Endothelial cell of umbilical vein (primary cell): Measurements from ENCODE around the gene PPP2R2C.

ENCODE experiments used
- CTCF ChIP-seq, 2 donors: IDR thresholded peaks; 1 replicate in 1 of 2; 2 replicates in 1 of 2; pipeline ENCODE4 v1.5.1; 2011; ENCODE audit warnings: low read length in 2 of 2, mild to moderate bottlenecking in 2 of 2, moderate library complexity in 2 of 2, control low read depth in 1 of 2, inconsistent platforms in 1 of 2, low read depth in 1 of 2; ENCODE audit not compliant: insufficient read depth in 1 of 2; ENCODE audit errors: extremely low read depth in 1 of 2
- EZH2 ChIP-seq: IDR thresholded peaks from 2 replicates; pipeline ENCODE4 v1.6.1; 2012; ENCODE audit warnings: borderline replicate concordance, low read depth, mild to moderate bottlenecking, moderate library complexity, low read length, inconsistent platforms; ENCODE audit not compliant: severe bottlenecking
- FOS ChIP-seq: IDR thresholded peaks from 2 replicates; pipeline ENCODE4 v1.6.1; 2011; ENCODE audit warnings: mild to moderate bottlenecking, low read length, moderate library complexity, borderline replicate concordance; ENCODE audit not compliant: insufficient read depth
- GATA2 ChIP-seq: IDR thresholded peaks from 2 replicates; pipeline ENCODE4 v1.7.0; 2011; ENCODE audit warnings: low read depth, mild to moderate bottlenecking, moderate library complexity, mixed read lengths, low read length; ENCODE audit not compliant: insufficient read length, insufficient read depth
- JUN ChIP-seq: IDR thresholded peaks from 2 replicates; pipeline ENCODE4 v1.6.1; 2011; ENCODE audit warnings: borderline replicate concordance, low read depth; ENCODE audit not compliant: insufficient read length, insufficient read depth
- MAX ChIP-seq: IDR thresholded peaks from 2 replicates; pipeline ENCODE4 v1.6.1; 2011; ENCODE audit not compliant: insufficient read depth, insufficient read length
- MYC ChIP-seq: IDR thresholded peaks from one replicate; pipeline ENCODE4 v1.6.1; 2011; ENCODE audit warnings: mild to moderate bottlenecking, low read depth, low read length
- POLR2A ChIP-seq: IDR thresholded peaks from 2 replicates; pipeline ENCODE4 v1.6.1; 2012; ENCODE audit warnings: low read depth, mild to moderate bottlenecking, control low read depth, low read length
- POLR2AphosphoS5 ChIP-seq: IDR thresholded peaks from 2 replicates; pipeline ENCODE4 v1.6.1; 2012; ENCODE audit warnings: low read depth, mild to moderate bottlenecking, control low read depth, low read length, moderate library complexity; ENCODE audit not compliant: insufficient read depth

- TF ChIP-seq JUN (no peak), FOS (no peak), CTCF (IDR thresholded peaks at IDR 0.05; ENCODE audit: extremely low read depth in 1 of 2, insufficient read depth in 1 of 2, low read depth in 1 of 2, low read length in 2 of 2) (no peak), POLR2A (no peak), MAX (no peak), POLR2AphosphoS5 (no peak), EZH2 (no peak), MYC (no peak), GATA2 (no peak)
Observed at GRCh38 chr4:6377626-6378492, 94.6 kb downstream of the PPP2R2C start.
